Measurements from ENCODE around the gene C9orf78. TPM values are rescaled to one million over a fixed set of nuclear protein-coding genes. Genes with fewer than 3 reads are reported as not detected.

Gene C9orf78
- total and polyA plus RNA-seq, 2 of the 8 experiments (the other 6 are each of a cell fraction or from before 2014, with no cell fraction given): 17.4 to 40.6 TPM

GRCh38 chr9:129783516-129784361 lies 51.3 kb downstream of the C9orf78 start (continued):
- TF ChIP-seq CTCF (IDR thresholded peaks at IDR 0.05; ENCODE audit: control extremely low read depth in 1 of 3, insufficient read depth in 1 of 3, low read depth in 1 of 3, low read length in 3 of 3) (peak; percentile 82 to 93 (median 89)), SP1 (IDR thresholded peaks at IDR 0.05; ENCODE audit: low read depth, low read length) (no peak), HDAC6 (IDR thresholded peaks at IDR 0.05; ENCODE audit: low read depth, low read length) (no peak), CEBPB (IDR thresholded peaks at IDR 0.05; ENCODE audit: low read depth, low read length) (peak; percentile 15; the same call in 1 of the 2 replicates), EGR1 (IDR thresholded peaks at IDR 0.05; ENCODE audit: borderline replicate concordance, low read depth, low read length) (no peak), KDM1A (IDR thresholded peaks at IDR 0.05; ENCODE audit: borderline replicate concordance, low read length) (peak; percentile 79; the same call in 1 of the 2 replicates), RAD21 (IDR thresholded peaks at IDR 0.05 in 1 of 2, conservative IDR thresholded peaks at IDR 0.05 in 1 of 2; ENCODE audit: low read depth in 2 of 2, low read length in 2 of 2) (peak; percentile 98), CREB1 (IDR thresholded peaks at IDR 0.05) (no peak), ATF2 (IDR thresholded peaks at IDR 0.05; ENCODE audit: low read length) (no peak), TBP (IDR thresholded peaks at IDR 0.05; ENCODE audit: low read depth, low read length) (0 out of 2 replicates have a peak, but pooled peaks have one; percentile 15), ZNF274 (IDR thresholded peaks at IDR 0.05; ENCODE audit: borderline replicate concordance, extremely low read depth, low read length) (no peak), JUND (IDR thresholded peaks at IDR 0.05; ENCODE audit: low read length) (no peak)
